Ascending aorta (tissue), 2 donors: ENCODE data around the gene STK24. TPM values are rescaled to one million over a fixed set of nuclear protein-coding genes. Genes with fewer than 3 reads are reported as not detected.
A peak's percentile ranks its signal among the peaks of the same experiment; 100 is the strongest.

Experiments used
- DNase-seq, 2 donors: peaks; one replicate each; pipeline ENCODE4 v3.0.0-alpha.2; 2019; ENCODE audit warnings: low spot score in 2 of 2
- H3K27ac ChIP-seq, 2 donors: fragments of 200-600 bp; sonication (generic); one replicate each; pipeline ENCODE4 v1.5.1; 2016 to 2017; ENCODE audit warnings: mild to moderate bottlenecking in 1 of 2
- H3K27me3 ChIP-seq: fragments of 200-600 bp; sonication (generic); one replicate; pipeline ENCODE4 v1.5.1; 2017
- H3K36me3 ChIP-seq, 2 donors: fragments of 200-600 bp; sonication (generic); one replicate each; pipeline ENCODE4 v1.5.1; 2016
- H3K4me1 ChIP-seq, 2 donors: fragments of 200-600 bp; sonication (generic); one replicate each; pipeline ENCODE4 v1.5.1; 2016 to 2017; ENCODE audit warnings: mild to moderate bottlenecking in 1 of 2
- H3K4me3 ChIP-seq, 2 donors: fragments of 200-600 bp; sonication (generic); one replicate each; pipeline ENCODE4 v1.5.1; 2016 to 2017; ENCODE audit warnings: mild to moderate bottlenecking in 1 of 2
- H3K9me3 ChIP-seq, 2 donors: fragments of 200-600 bp; sonication (generic); one replicate each; pipeline ENCODE4 v1.5.1; 2016
- intact Hi-C: fragments of 100-400 bp; cut with DNase I; formaldehyde crosslinking; loops from one replicate; pipeline ENCODE4 v1.15.1; 2023
- total RNA-seq: library from RNA; depleted of rRNA; stranded (reverse); fragments of >200 nt; gene quantifications from one replicate; pipeline ENCODE4 v1.1.0, GENCODE V29; 2016
- TF ChIP-seq, protein P1 (sequence below), 3 experiments: fragments of 200-600 bp in 2 of 3; fragments of 450-650 bp in 1 of 3; sonication (generic) in 2 of 3; IDR thresholded peaks; one replicate each; pipeline ENCODE4 v1.5.1; 2016 to 2019; ENCODE audit warnings: antibody characterized with exemption in 3 of 3, mild to moderate bottlenecking in 1 of 3, moderate library complexity in 1 of 3

STK24 gene
- total RNA-seq, 1 donor from 2014 or later: 35.4 TPM

DNA sequence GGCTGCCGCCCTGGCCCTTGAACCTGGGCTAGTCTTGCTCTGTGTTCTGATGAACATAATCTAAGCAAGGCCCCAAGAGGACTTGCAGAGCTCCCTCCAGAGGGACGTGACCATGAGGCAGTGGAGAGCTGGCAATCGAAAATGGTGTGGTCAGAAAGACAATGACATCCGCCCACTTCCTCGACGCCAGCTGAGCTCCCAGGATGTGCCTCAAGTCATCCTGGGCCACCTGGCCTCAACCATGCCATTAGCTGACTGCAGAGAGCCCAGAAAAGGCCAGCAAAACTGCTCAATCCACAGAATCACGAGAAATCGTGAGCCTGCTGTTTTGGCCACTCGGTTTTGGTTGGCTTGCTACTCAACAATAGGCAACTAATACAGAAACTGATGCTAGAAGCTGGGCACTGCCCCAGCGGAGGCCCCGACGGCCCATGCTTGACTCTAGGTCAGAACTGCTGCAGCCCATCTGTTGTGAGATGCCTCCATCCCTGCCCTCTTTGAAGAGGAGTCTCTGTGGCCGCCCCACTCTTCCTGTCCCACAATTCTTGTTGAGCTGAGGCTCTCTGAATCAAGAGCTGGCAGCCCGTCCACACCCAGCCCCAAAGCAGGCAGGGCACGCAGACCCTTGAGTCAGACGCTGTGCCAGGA is 53.3 kb downstream of the STK24 start:
- no peaks in the 10 kb centered on the region for H3K27me3 ChIP-seq
- intact Hi-C loops: no loop called here
- no peaks in the 10 kb centered on the region for H3K4me1 ChIP-seq
- H3K27ac ChIP-seq: no peak overlapping the region
- no peaks in the 10 kb centered on the region for H3K9me3 ChIP-seq
- H3K36me3 ChIP-seq: peaks cover 0 to 2% of the 10 kb centered on the region in 2 donors
- no peak overlapping the region for H3K4me3 ChIP-seq
- DNase-seq: peak in 1 of 2 donors; percentile 60
- TF ChIP-seq, protein P1, sequence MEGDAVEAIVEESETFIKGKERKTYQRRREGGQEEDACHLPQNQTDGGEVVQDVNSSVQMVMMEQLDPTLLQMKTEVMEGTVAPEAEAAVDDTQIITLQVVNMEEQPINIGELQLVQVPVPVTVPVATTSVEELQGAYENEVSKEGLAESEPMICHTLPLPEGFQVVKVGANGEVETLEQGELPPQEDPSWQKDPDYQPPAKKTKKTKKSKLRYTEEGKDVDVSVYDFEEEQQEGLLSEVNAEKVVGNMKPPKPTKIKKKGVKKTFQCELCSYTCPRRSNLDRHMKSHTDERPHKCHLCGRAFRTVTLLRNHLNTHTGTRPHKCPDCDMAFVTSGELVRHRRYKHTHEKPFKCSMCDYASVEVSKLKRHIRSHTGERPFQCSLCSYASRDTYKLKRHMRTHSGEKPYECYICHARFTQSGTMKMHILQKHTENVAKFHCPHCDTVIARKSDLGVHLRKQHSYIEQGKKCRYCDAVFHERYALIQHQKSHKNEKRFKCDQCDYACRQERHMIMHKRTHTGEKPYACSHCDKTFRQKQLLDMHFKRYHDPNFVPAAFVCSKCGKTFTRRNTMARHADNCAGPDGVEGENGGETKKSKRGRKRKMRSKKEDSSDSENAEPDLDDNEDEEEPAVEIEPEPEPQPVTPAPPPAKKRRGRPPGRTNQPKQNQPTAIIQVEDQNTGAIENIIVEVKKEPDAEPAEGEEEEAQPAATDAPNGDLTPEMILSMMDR (IDR thresholded peaks at IDR 0.05): no peak

DNA sequence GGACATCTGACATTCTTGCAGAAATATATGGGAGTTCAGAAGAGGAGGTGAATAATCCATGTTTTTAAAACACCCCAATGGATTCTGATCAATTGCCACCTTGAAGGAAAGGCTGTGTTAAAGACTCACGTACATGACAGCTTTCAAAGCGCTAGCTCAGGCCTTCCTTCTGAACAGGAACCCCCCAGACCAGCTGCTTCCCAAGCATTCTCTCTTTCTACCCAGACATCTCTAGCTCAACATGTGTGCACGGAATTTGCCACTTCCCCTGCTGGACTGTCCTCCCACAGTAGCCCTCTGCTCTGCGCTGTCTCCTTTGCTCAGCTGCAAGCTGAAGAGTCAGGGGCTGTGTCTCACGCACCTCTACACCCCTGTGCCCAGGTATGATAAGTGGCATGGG is 54.5 kb downstream of the STK24 start:
- no peak overlapping the region for H3K4me3 ChIP-seq
- no peaks in the 10 kb centered on the region for H3K4me1 ChIP-seq
- no peaks in the 10 kb centered on the region for H3K9me3 ChIP-seq
- no peak overlapping the region for H3K27ac ChIP-seq
- intact Hi-C loops: no loop called here
- TF ChIP-seq, protein P1 (IDR thresholded peaks at IDR 0.05): no peak
- no peaks in the 10 kb centered on the region for H3K27me3 ChIP-seq
- no peak for DNase-seq
- H3K36me3 ChIP-seq: peaks cover 0 to 7% of the 10 kb centered on the region in 2 donors

DNA sequence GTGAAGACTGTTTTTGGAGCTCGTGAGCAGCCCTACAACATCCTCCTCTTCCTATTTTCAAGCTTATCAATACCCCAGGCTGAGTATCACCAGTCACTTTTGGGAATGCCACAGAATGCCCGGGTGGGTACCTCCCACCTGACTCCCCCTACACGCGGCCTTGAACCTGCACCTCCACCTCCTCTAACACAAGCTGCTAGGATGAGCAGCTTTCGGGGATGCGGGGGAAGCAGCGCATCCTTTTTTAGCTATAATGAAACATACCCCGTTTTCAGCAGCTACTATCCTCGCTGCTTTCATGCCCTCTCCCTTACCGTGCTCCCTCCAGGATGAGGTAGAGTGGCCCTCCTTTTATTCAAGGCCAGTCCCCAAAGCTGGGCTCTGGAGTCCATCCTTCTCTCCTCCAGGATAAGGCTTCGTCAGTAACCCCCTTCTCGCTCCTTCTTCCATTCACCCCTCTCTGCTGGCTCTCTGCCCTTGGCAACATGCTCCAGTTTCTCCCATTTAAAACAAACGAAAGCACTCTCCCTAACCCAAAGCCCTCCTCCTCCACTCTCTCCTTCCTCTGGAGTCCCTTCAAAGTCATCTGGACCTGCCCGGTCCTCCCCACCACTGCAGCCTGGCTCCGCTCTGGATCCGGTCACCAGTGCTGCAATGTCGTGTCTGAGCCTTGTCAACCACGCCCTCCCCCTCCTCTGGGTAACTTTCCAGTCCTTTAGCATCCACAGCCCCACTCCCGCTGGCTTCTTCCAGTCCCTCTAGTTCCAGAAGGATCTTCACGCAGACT is 55.3 kb downstream of the STK24 start:
- intact Hi-C loops: no loop called here
- Histone ChIP-seq H3K36me3 (peaks cover 0 to 7% of the 10 kb centered on the region in 2 donors), H3K4me1 (no peaks in the 10 kb centered on the region), H3K27me3 (no peaks in the 10 kb centered on the region), H3K9me3 (no peaks in the 10 kb centered on the region), H3K4me3 (no peak overlapping the region), H3K27ac (no peak overlapping the region)
- DNase-seq: peak in 1 of 2 donors; percentile 45
- TF ChIP-seq, protein P1 (IDR thresholded peaks at IDR 0.05): no peak

DNA sequence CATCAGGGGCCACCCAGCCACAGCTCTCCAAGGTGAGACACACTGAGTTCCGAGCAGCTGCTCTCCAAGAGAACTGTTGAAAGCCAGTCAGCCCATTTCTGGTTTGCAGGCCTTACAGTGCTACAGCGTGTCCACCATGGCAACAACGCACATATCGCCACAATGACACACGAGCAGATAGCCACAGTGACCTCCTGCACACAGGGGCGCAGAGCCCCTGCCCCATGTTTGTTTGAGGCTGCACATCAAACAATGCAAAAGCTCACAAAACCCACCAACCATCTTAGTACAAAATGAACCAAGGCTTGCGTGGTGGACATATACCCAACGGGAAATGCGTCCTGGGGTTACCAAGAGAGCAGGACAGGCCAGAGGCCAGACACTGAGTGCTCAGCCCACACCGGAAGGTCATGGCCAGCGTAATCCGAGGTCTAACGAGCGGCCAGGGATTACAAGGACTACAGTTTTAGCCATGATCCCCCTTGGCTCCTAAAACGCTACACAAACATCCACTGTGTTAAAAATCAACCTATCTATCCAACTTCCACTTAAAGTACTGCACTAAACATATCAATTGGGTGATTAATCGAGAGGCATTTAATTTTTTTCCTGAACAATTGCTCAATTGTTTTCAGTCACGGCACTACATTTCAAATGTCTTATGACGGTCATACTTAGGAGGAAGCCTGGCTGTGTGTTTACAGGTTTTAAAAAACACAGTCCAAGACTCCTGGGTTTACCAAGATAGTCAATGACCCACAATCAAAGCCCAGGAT is 56.0 kb downstream of the STK24 start:
- H3K4me3 ChIP-seq: no peak overlapping the region
- no peaks in the 10 kb centered on the region for H3K27me3 ChIP-seq
- TF ChIP-seq, protein P1 (IDR thresholded peaks at IDR 0.05): no peak
- DNase-seq: peak in 1 of 2 donors; percentile 35
- peaks cover 0 to 7% of the 10 kb centered on the region in 2 donors for H3K36me3 ChIP-seq
- intact Hi-C loops: no loop called here
- H3K27ac ChIP-seq: no peak overlapping the region
- H3K4me1 ChIP-seq: no peaks in the 10 kb centered on the region
- no peaks in the 10 kb centered on the region for H3K9me3 ChIP-seq

DNA sequence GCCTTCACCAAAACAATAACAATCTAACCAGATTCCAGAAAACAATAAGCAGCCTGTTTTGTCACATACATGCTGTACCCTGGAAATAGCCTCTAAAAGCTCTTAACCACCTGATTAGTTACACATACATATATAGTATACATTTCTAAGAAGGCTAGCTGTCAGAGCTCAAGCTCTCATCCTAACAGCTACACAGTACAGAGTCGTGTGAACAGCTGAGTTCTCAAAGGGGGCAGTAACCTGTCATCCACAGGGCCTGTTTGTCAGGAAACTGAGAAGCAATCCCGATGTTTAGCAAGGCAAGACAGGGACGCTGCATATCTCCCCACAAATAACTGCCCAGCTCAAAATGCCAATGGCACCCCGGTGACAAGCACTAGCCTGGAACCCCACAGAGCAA is 56.9 kb downstream of the STK24 start:
- Histone ChIP-seq H3K27ac (no peak overlapping the region), H3K36me3 (peaks cover 0 to 7% of the 10 kb centered on the region in 2 donors), H3K4me1 (no peaks in the 10 kb centered on the region), H3K9me3 (no peaks in the 10 kb centered on the region), H3K4me3 (no peak overlapping the region), H3K27me3 (no peaks in the 10 kb centered on the region)
- intact Hi-C loops: no loop called here
- DNase-seq: no peak
- TF ChIP-seq, protein P1 (IDR thresholded peaks at IDR 0.05): no peak
